GM21360 (cell line): ENCODE measurements around the gene TMOD1.

Experiments used
- ATAC-seq: cut with Tn5 transposase; IDR thresholded peaks from one replicate; pipeline ENCODE4 v1.9.1; 2021; ENCODE audit warnings: mild to moderate bottlenecking, moderate library complexity; ENCODE audit not compliant: unreplicated experiment

TMOD1 gene

GRCh38 chr9:97515662-97516061 lies 14.2 kb downstream of the TMOD1 start:
- no peak for ATAC-seq

- no peak for ATAC-seq
Measured at GRCh38 chr9:97516111-97516510, 14.6 kb downstream of the TMOD1 start.

- no peak for ATAC-seq
Measured at GRCh38 chr9:97517331-97518089, 16.0 kb downstream of the TMOD1 start.

DNA sequence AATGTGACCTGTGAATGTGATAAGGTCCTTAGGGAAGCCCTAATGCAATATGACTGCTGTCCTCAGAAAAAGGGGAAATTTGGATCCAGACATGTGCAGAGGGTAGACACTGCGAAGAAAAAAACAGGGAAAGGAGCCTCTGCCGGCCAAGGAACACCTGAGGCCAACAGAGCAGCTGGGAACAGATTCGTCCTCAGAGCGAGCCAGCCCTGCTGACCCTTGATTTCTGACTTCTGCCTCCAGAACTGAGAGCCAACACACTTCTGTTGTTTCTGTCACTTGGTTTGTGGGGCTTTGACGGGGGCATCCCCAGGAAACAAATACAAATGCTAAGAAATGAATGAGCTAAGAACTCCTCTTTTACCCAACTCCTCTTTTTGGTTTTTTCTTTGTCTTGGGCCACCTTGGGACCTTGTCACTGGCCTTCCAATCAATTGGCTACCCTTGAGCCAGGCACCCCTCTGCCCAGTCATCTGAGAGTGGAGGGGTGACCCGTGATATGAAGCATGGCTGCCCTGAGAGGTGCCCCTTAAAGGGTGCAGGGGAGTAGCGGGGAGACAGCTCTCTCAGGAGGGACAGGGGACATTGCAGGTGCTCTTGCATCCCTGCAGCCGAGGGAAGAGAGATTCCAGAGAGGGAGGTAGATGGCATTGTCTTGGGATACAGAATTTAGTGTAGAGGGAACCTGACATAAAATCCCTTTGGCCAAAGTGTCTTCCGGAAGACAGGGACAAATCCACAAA lies 16.9 kb downstream of the TMOD1 start:
- no peak for ATAC-seq

GRCh38 chr9:97518909-97519307 lies 17.4 kb downstream of the TMOD1 start:
- no peak for ATAC-seq

DNA sequence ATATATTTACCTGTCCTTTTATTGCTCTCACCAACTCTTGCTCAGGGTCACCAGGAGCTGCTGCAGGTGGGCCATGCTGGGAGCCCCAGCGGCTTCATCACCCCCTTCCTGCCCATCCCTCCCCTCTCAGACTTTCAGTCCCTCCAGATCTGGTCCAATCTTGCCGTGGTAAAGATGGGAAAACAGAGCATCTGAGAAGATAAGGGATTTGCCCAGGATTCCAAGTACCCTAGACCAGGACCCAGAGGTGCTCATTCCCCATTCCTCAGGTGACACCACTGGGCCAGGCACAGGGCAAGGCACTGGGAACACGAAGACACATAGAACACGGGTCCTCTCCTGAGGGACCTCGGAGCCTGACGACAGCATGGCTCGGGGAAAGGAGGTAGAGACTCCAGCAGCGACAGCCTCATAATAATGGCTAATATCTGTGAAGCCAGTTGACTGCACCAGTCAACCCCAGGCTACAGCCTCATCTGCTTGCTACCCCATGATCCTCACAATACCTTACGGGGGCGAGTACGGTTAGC lies 18.0 kb downstream of the TMOD1 start:
- ATAC-seq = no peak

- no peak for ATAC-seq
Measured at GRCh38 chr9:97521576-97522333, 20.3 kb downstream of the TMOD1 start.

DNA sequence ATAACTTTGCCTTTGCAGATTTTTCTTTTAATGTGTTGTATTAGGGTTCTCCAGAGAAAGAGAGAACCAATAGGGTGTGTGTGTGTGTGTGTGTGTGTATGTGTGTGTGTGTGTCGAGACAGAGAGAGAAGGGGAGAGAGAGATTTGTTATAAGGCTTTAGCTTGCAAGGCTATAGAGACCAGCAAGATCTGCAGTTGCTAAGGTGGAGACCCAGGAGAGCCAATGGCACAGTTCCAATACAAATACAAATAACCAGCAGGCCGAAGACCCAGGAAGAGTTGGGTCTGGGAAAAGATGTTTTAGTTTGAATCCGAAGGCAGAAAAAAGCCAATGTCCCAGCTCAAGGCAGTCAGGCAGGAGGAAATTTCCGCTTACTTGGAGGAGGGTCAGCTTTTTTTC lies 23.0 kb downstream of the TMOD1 start:
- no peak for ATAC-seq

DNA sequence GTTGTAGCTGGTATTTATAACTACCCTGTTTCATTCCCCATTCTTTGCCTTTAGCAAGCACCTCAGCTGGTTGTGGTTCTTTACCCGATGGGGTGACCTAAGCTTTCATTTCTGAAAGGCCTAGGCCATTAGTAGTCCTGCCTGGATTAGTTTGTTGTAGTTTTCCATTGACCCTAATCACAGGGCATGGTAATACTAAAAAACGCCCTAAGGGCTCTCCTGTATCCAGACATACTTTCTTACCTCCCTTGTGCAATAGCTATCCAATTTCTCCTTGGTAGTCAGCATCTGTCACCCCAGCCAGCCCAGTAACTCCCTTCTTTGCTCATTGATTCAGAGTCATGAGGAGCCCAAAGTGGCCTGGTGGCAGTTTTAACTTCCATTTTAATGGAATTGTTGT lies 24.0 kb downstream of the TMOD1 start:
- ATAC-seq = no peak

- ATAC-seq = no peak
Measured at GRCh38 chr9:97526895-97527575, 25.6 kb downstream of the TMOD1 start.

GRCh38 chr9:97527626-97528528 lies 26.4 kb downstream of the TMOD1 start:
- no peak for ATAC-seq

- no peak for ATAC-seq
Measured at GRCh38 chr9:97528529-97529230, 27.2 kb downstream of the TMOD1 start.

DNA sequence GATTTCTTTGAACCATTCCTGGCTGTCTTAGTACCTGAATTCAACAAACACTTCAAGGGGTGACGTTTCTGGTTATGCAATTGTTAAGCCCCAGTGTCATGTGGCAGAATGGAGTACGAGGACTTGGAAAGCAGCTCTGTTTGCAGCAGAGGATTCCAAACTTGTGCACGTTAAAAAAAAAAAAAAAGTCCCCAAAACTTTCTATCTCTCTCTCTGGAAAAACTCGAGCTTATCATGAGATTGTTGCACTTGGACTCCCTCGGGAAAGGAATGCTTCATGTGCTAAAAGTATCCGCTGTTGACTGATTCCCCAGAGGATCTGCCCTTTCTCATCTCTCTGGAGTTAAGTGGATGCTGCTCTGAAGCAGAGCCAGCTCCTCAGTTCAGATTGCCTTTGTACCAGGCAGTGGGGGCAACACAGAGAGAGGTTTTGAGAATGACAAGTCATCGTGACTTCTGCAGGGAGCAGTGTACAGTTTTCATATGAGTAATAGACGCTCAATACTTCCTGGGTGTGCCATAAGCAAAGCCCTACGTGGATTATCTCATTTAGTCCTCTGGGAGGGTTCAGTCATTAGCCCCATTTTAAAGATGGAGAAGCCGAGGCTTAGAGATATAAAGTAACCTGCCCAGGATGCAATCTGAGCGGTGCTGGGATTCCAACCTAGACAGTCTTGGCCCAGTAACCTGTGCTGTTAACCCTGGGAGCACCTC lies 28.1 kb downstream of the TMOD1 start:
- ATAC-seq = peak; percentile 85

DNA sequence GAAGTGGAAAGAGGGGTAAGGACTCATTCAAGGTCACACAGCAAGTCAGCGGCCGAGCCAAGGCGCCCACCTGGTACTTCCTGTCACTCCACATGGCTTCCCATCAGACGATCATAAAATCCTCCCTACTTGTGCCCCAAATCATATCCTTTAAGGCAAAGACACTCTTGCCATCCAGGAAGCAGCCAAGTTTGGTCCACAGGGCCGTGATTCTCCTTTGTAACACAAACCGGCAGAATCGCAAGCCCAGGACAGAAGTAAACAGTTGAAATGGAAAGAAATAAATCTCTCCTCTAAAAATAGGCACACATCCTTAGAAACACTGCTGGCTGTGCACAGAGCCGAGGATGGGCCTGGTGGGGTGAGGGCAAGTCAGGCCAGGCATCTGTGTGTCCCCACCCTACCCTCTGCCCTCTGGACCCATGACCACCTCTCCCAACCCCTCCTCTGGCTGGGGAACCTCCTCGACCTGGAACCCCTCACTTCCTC lies 30.5 kb downstream of the TMOD1 start:
- no peak for ATAC-seq

GRCh38 chr9:97534185-97534584 lies 32.7 kb downstream of the TMOD1 start:
- no peak for ATAC-seq

GRCh38 chr9:97534961-97535594 lies 33.6 kb downstream of the TMOD1 start:
- ATAC-seq = no peak

DNA sequence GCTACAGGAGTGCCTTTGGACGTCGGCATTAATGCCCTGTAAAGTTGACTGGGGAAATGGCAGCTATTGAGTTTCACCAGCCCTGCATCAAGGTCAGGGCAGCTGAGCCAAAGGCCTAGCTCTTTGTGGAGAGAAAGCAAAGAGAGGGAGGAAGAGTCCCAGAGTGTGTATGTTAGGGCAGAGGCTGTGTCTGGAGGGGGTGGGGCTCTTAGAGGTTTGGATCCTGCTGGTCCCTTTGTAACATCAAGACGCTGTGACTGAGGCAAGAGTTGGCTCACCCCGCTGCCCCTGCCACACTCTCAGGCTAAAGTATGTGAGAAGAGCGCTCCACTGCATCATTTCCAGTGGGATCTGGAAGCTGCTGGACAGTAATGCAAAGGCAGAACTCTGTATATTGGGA lies 34.3 kb downstream of the TMOD1 start:
- no peak for ATAC-seq

GRCh38 chr9:97536480-97536879 lies 35.0 kb downstream of the TMOD1 start:
- ATAC-seq = no peak
